Right lobe of liver (tissue), 6 donors: ENCODE data around the gene VEZF1. TPM values are rescaled to one million over a fixed set of nuclear protein-coding genes. Genes with fewer than 3 reads are reported as not detected.
A peak's percentile ranks its signal among the peaks of the same experiment; 100 is the strongest.

ENCODE experiments used
- ATAC-seq, 4 donors: fragments of 200-7000 bp; cut with Tn5 transposase; one replicate each; pipeline ENCODE4 v1.9.1; 2020; ENCODE audit warnings: mild to moderate bottlenecking in 4 of 4, moderate library complexity in 4 of 4
- DNase-seq, 3 donors: peaks; one replicate each; pipeline ENCODE4 v3.0.0-alpha.2; 2020
- H3K27ac ChIP-seq, 3 donors: fragments of 200-600 bp; one replicate each; pipeline ENCODE4 v1.8.0; 2022
- H3K27me3 ChIP-seq, 2 donors: fragments of 200-600 bp; one replicate each; pipeline ENCODE4 v1.8.0; 2022
- H3K36me3 ChIP-seq, 4 donors: fragments of 200-600 bp; sonication (generic) in 1 of 4; one replicate each; pipeline versions ENCODE4 v1.5.1 to v1.8.0; 2017 to 2022; ENCODE audit warnings: control low read depth in 1 of 4
- H3K4me1 ChIP-seq, 4 donors: fragments of 200-600 bp; sonication (generic) in 1 of 4; one replicate each; pipeline versions ENCODE4 v1.5.1 to v1.8.0; 2017 to 2022; ENCODE audit warnings: control low read depth in 1 of 4
- H3K4me3 ChIP-seq, 3 donors: fragments of 200-600 bp; one replicate each; pipeline ENCODE4 v1.8.0; 2022
- H3K9me3 ChIP-seq, 4 donors: fragments of 200-600 bp; sonication (generic) in 1 of 4; one replicate each; pipeline versions ENCODE4 v1.5.1 to v1.8.0; 2017 to 2022; ENCODE audit warnings: control low read depth in 1 of 4
- CTCF ChIP-seq, 4 donors: fragments of 200-600 bp in 3 of 4; fragments of 450-650 bp in 1 of 4; IDR thresholded peaks; one replicate each; pipeline versions ENCODE4 v1.5.1 to v1.8.0; 2016 to 2022; ENCODE audit warnings: antibody characterized with exemption in 4 of 4, mild to moderate bottlenecking in 2 of 4
- POLR2A ChIP-seq: fragments of 450-650 bp; IDR thresholded peaks from one replicate; pipeline ENCODE4 v1.6.1; 2017; ENCODE audit warnings: antibody characterized with exemption, mild to moderate bottlenecking
- WGBS: methylation state at CpG from one replicate; pipeline ENCODE4 v1.1.6; 2018; ENCODE audit warnings: low coverage, low lambda C conversion rate; ENCODE audit not compliant: insufficient coverage; ENCODE audit errors: missing lambda C conversion rate; 5-methylcytosine and 5-hydroxymethylcytosine counted together
- intact Hi-C, 2 donors: fragments of 100-400 bp; cut with DNase I; formaldehyde crosslinking; loops; one replicate each; pipeline versions ENCODE4 v1.11.2 to v1.14.1; 2022
- total RNA-seq, 6 experiments: library from RNA; depleted of rRNA in 2 of 6; stranded (reverse); fragments of >200 nt in 2 of 6; fragmentation: NEBNext Ultra II Directional in 3 of 6; extraction: Animal tissue kit (Norgen Biotek cat#: 25700) in 3 of 6; gene quantifications; one replicate each; pipeline versions ENCODE4 v1.1.0 to v1.2.4, GENCODE V29; 2016 to 2023
- donor health status: DM: no; HTN: yes; CAD: no.
- donor health status: DM: no; HTN: no; CAD: no.
- donor health status: DM: no; HTN: no; CAD: no.
- donor health status: DM: no; HTN: yes; CAD: no.
- donor health status: DM: no; HTN: yes; CAD: no.

Gene VEZF1
- total RNA-seq, 6 experiments from 2014 or later: 13.0 to 19.3 (median 14.6) TPM

GRCh38 chr17:57945996-57946797, 41.9 kb downstream of the VEZF1 start:
- peak overlapping the region; percentile 21 to 53 (median 40) for H3K4me3 ChIP-seq
- TF ChIP-seq POLR2A (no peak), CTCF (IDR thresholded peaks at IDR 0.05) (no peak)
- H3K27ac ChIP-seq: peak overlapping the region; percentile 64 to 70 (median 66)
- 25% methylated on average over 6 of the region's 6 CpGs for WGBS
- no peak for DNase-seq
- H3K4me1 ChIP-seq: peaks cover 0 to 23% (median 5%) of the 10 kb centered on the region in 4 donors
- no peaks in the 10 kb centered on the region for H3K9me3 ChIP-seq
- H3K36me3 ChIP-seq: no peaks in the 10 kb centered on the region
- no peaks in the 10 kb centered on the region for H3K27me3 ChIP-seq
- intact Hi-C loops: no loop called here
- peak in 3 of 4 donors; percentile 3 to 5 (median 4) for ATAC-seq

GRCh38 chr17:57944908-57945307, 43.1 kb downstream of the VEZF1 start:
- intact Hi-C loops: no loop called here
- Histone ChIP-seq H3K36me3 (no peaks in the 10 kb centered on the region), H3K27ac (no peak overlapping the region), H3K9me3 (no peaks in the 10 kb centered on the region), H3K27me3 (no peaks in the 10 kb centered on the region), H3K4me3 (no peak overlapping the region), H3K4me1 (peaks cover 0 to 16% (median 5%) of the 10 kb centered on the region in 4 donors)
- 91% methylated on average over 5 of the region's 6 CpGs for WGBS
- no peak for DNase-seq
- TF ChIP-seq POLR2A: no peak
- TF ChIP-seq CTCF (IDR thresholded peaks at IDR 0.05): no peak
- ATAC-seq: no peak

GRCh38 chr17:57943645-57944044, 44.4 kb downstream of the VEZF1 start:
- intact Hi-C loops: no loop called here
- Histone ChIP-seq H3K27me3 (no peaks in the 10 kb centered on the region), H3K4me1 (peaks cover 0 to 16% (median 5%) of the 10 kb centered on the region in 4 donors)

GRCh38 chr17:57943140-57943539, 44.9 kb downstream of the VEZF1 start:
- Histone ChIP-seq H3K4me3 (no peak overlapping the region), H3K27ac (no peak overlapping the region), H3K9me3 (no peaks in the 10 kb centered on the region), H3K4me1 (peaks cover 0 to 20% (median 5%) of the 10 kb centered on the region in 4 donors), H3K36me3 (no peaks in the 10 kb centered on the region), H3K27me3 (no peaks in the 10 kb centered on the region)
- intact Hi-C loops: no loop called here
- ATAC-seq (no peak), DNase-seq (no peak)
- WGBS: 74% methylated on average over 6 of the region's 6 CpGs
- TF ChIP-seq POLR2A: no peak
- TF ChIP-seq CTCF (IDR thresholded peaks at IDR 0.05): no peak

More at GRCh38 chr17:57943645-57944044, 44.4 kb downstream of the VEZF1 start:
- TF ChIP-seq POLR2A: no peak
- no peak for TF ChIP-seq CTCF (IDR thresholded peaks at IDR 0.05)
- H3K27ac ChIP-seq: no peak overlapping the region
- WGBS: 79% methylated on average over 3 of the region's 3 CpGs
- no peak overlapping the region for H3K4me3 ChIP-seq
- no peaks in the 10 kb centered on the region for H3K9me3 ChIP-seq
- no peaks in the 10 kb centered on the region for H3K36me3 ChIP-seq
- DNase-seq (no peak), ATAC-seq (no peak)
